Brain microvascular endothelial cell (primary cell): ENCODE data around the gene SRGAP3.

ENCODE experiments used
- DNase-seq: peaks from one replicate; pipeline ENCODE4 v3.0.0-alpha.2; 2020
- H3K27ac ChIP-seq: fragments of 250-450 bp; sonication (Bioruptor Pico); 2 replicates; pipeline ENCODE4 v1.5.1; 2020; ENCODE audit warnings: mild to moderate bottlenecking, moderate library complexity
- H3K27me3 ChIP-seq: fragments of 250-450 bp; sonication (Bioruptor Pico); replicated peaks from 2 replicates; pipeline ENCODE4 v1.5.1; 2020; ENCODE audit warnings: mild to moderate bottlenecking
- H3K36me3 ChIP-seq: fragments of 250-450 bp; sonication (Bioruptor Pico); replicated peaks from 2 replicates; pipeline ENCODE4 v1.5.1; 2020; ENCODE audit warnings: mild to moderate bottlenecking
- H3K4me3 ChIP-seq: 2 replicates; pipeline ENCODE4 v1.5.1; 2011; ENCODE audit warnings: low read depth, mild to moderate bottlenecking, control low read depth, low read length, moderate library complexity
- in situ Hi-C: cut with HindIII; loops from 2 replicates; pipeline ENCODE4 v1.10.0; 2017; ENCODE audit warnings: low sequenced_read_pairs, low pct_ligation_motif_present
- TF ChIP-seq, protein P1 (sequence below): IDR thresholded peaks from 2 replicates; pipeline ENCODE4 v1.5.1; 2011; ENCODE audit warnings: low read depth, mild to moderate bottlenecking, moderate library complexity, low read length, control low read depth, inconsistent platforms; ENCODE audit errors: missing control alignments

The SRGAP3 gene

GRCh38 chr3:8959668-8960067 lies 289.8 kb downstream of the SRGAP3 start:
- no peak overlapping the region for H3K27ac ChIP-seq
- no peaks in the 10 kb centered on the region for H3K27me3 ChIP-seq
- H3K36me3 ChIP-seq: no peaks in the 10 kb centered on the region
- TF ChIP-seq, protein P1, sequence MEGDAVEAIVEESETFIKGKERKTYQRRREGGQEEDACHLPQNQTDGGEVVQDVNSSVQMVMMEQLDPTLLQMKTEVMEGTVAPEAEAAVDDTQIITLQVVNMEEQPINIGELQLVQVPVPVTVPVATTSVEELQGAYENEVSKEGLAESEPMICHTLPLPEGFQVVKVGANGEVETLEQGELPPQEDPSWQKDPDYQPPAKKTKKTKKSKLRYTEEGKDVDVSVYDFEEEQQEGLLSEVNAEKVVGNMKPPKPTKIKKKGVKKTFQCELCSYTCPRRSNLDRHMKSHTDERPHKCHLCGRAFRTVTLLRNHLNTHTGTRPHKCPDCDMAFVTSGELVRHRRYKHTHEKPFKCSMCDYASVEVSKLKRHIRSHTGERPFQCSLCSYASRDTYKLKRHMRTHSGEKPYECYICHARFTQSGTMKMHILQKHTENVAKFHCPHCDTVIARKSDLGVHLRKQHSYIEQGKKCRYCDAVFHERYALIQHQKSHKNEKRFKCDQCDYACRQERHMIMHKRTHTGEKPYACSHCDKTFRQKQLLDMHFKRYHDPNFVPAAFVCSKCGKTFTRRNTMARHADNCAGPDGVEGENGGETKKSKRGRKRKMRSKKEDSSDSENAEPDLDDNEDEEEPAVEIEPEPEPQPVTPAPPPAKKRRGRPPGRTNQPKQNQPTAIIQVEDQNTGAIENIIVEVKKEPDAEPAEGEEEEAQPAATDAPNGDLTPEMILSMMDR: no peak
- no peak overlapping the region for H3K4me3 ChIP-seq
- in situ Hi-C loops: no loop called here
- DNase-seq: no peak

- Histone ChIP-seq H3K27me3 (no peaks in the 10 kb centered on the region), H3K36me3 (no peaks in the 10 kb centered on the region), H3K27ac (peak overlapping the region; percentile 82), H3K4me3 (no peak overlapping the region)
- DNase-seq: peak; percentile 80
- in situ Hi-C loops: no loop called here
- TF ChIP-seq, protein P1: peak; percentile 19
These were observed 294.3 kb downstream of the SRGAP3 start for GRCh38 chr3:8954938-8955763.

DNA sequence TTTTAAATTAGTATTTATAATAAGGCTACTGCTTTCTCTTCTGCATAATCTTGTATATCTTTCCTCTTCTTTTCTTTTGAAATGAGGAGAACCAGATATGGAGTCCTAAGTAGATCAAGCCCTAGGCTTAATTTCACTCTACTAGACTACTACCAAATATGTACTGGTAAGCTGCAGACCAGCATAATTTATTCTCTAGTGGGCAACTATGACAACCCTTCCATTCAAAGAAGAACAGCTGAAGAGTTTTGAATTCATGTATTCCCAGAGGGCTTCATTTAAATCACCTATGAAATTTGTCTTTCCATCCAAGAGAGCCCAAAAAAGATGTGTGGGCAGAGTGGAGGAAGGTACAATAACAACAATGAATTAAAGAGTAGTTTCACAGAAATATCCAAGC lies 296.1 kb downstream of the SRGAP3 start:
- TF ChIP-seq, protein P1: no peak
- DNase-seq: no peak

GRCh38 chr3:8952130-8952529 lies 297.3 kb downstream of the SRGAP3 start:
- H3K36me3 ChIP-seq: no peaks in the 10 kb centered on the region

More for the DNA sequence above, 296.1 kb downstream of the SRGAP3 start:
- H3K4me3 ChIP-seq: no peak overlapping the region
- in situ Hi-C loops: no loop called here
- H3K27me3 ChIP-seq: no peaks in the 10 kb centered on the region
- H3K36me3 ChIP-seq: no peaks in the 10 kb centered on the region
- H3K27ac ChIP-seq: no peak overlapping the region

GRCh38 chr3:8945890-8946600 lies 303.4 kb downstream of the SRGAP3 start:
- in situ Hi-C loops: no loop called here
- Histone ChIP-seq H3K27ac (no peak overlapping the region), H3K27me3 (no peaks in the 10 kb centered on the region), H3K4me3 (no peak overlapping the region), H3K36me3 (no peaks in the 10 kb centered on the region)
- no peak for DNase-seq
- TF ChIP-seq, protein P1: no peak

More at GRCh38 chr3:8952130-8952529, 297.3 kb downstream of the SRGAP3 start:
- in situ Hi-C loops: no loop called here
- no peak for DNase-seq
- H3K27ac ChIP-seq: no peak overlapping the region
- no peaks in the 10 kb centered on the region for H3K27me3 ChIP-seq
- H3K4me3 ChIP-seq: no peak overlapping the region
- TF ChIP-seq, protein P1: no peak
